ENCODE results near the gene NUP133.

- TF ChIP-seq CTCF (IDR thresholded peaks at IDR 0.05) (no peak), POLR2A (IDR thresholded peaks at IDR 0.05) (no peak), POLR2AphosphoS5 (IDR thresholded peaks at IDR 0.05; ENCODE audit: insufficient read depth in 1 of 2, low read depth in 1 of 2) (no peak)
Observed at GRCh38 chr1:229448845-229449244, 59.3 kb downstream of the NUP133 start.

Measured in vagina (tissue), 2 donors.